Transverse colon (tissue), 4 donors: ENCODE data around the gene CGGBP1. TPM values are rescaled to one million over a fixed set of nuclear protein-coding genes. Genes with fewer than 3 reads are reported as not detected.

ENCODE experiments used
- DNase-seq: peaks from one replicate; pipeline ENCODE4 v3.0.0-alpha.2; 2019
- H3K27ac ChIP-seq, 4 donors: fragments of 200-600 bp; sonication (generic); 2 replicates each; pipeline ENCODE4 v1.5.1; 2016 to 2018; ENCODE audit warnings: inconsistent platforms in 4 of 4
- H3K27me3 ChIP-seq: fragments of 200-600 bp; sonication (generic); 2 replicates; pipeline ENCODE4 v1.5.1; 2017; ENCODE audit warnings: inconsistent platforms
- H3K36me3 ChIP-seq, 4 donors: fragments of 200-600 bp; sonication (generic); 2 replicates each; pipeline ENCODE4 v1.5.1; 2017 to 2019; ENCODE audit warnings: inconsistent platforms in 4 of 4
- H3K4me1 ChIP-seq, 4 donors: fragments of 200-600 bp; sonication (generic); 2 replicates each; pipeline ENCODE4 v1.5.1; 2017 to 2020; ENCODE audit warnings: inconsistent platforms in 4 of 4
- H3K4me3 ChIP-seq, 4 donors: fragments of 200-600 bp; sonication (generic); 1 replicate in 1 of 4; 2 replicates in 3 of 4; pipeline versions ENCODE4 v1.5.1 to v1.6.1; 2017 to 2019; ENCODE audit warnings: inconsistent platforms in 4 of 4
- H3K9me3 ChIP-seq, 2 donors: fragments of 200-600 bp; sonication (generic); 2 replicates each; pipeline ENCODE4 v1.5.1; 2017 to 2019; ENCODE audit warnings: inconsistent platforms in 2 of 2
- CTCF ChIP-seq, 5 experiments: fragments of 200-600 bp in 3 of 5; fragments of 450-650 bp in 2 of 5; sonication (generic) in 3 of 5; IDR thresholded peaks; 1 replicate in 2 of 5; 2 replicates in 3 of 5; pipeline ENCODE4 v1.5.1; 2016 to 2017; ENCODE audit warnings: antibody characterized with exemption in 5 of 5, inconsistent platforms in 3 of 5, mild to moderate bottlenecking in 2 of 5, moderate library complexity in 1 of 5
- EP300 ChIP-seq: sonication (generic); formaldehyde crosslinking; IDR thresholded peaks from one replicate; pipeline ENCODE4 v1.6.1; 2017; ENCODE audit warnings: antibody characterized with exemption, low read depth
- POLR2A ChIP-seq: fragments of 450-650 bp; IDR thresholded peaks from one replicate; pipeline ENCODE4 v1.6.1; 2016; ENCODE audit warnings: antibody characterized with exemption, mild to moderate bottlenecking, moderate library complexity
- POLR2AphosphoS5 ChIP-seq, 3 donors: sonication (generic); formaldehyde crosslinking; IDR thresholded peaks; one replicate each; pipeline ENCODE4 v1.6.1; 2016; ENCODE audit warnings: antibody characterized with exemption in 3 of 3
- WGBS, 2 donors: methylation state at CpG; one replicate each; pipeline ENCODE4 v1.1.5; 2018; ENCODE audit warnings: low coverage in 1 of 2; 5-methylcytosine and 5-hydroxymethylcytosine counted together
- in situ Hi-C, 4 donors: fragments of 200-750 bp; cut with MboI; loops; one replicate each; pipeline versions ENCODE4 v1.15.0 to v1.15.1; 2017; ENCODE audit warnings: low sequenced_read_pairs in 3 of 4, low pct_ligation_motif_present in 1 of 4, low pct_unique_long_range_greater_than_20kb in 1 of 4
- intact Hi-C: fragments of 100-400 bp; cut with DNase I; formaldehyde crosslinking; loops from one replicate; pipeline ENCODE4 v1.15.1; 2023; ENCODE audit warnings: low total_unique reads
- total RNA-seq, 4 donors: library from RNA; depleted of rRNA; stranded (reverse); fragments of >200 nt; gene quantifications; one replicate each; pipeline ENCODE4 v1.1.0, GENCODE V29; 2016

Gene CGGBP1
- total RNA-seq, 4 donors from 2014 or later: 36.7 to 264 (median 63.2) TPM

- intact Hi-C loops: no loop called here
- in situ Hi-C loops: no loop called here
- H3K27ac ChIP-seq: no peak overlapping the region
- no peaks in the 10 kb centered on the region for H3K27me3 ChIP-seq
- DNase-seq: no peak
- no peaks in the 10 kb centered on the region for H3K4me1 ChIP-seq
- 73 to 74% methylated on average over 1 of the region's 1 CpG for WGBS, 2 donors
- H3K9me3 ChIP-seq: no peaks in the 10 kb centered on the region
- no peaks in the 10 kb centered on the region for H3K36me3 ChIP-seq
- no peak overlapping the region for H3K4me3 ChIP-seq
- TF ChIP-seq EP300 (no peak), CTCF (IDR thresholded peaks at IDR 0.05) (no peak), POLR2A (no peak), POLR2AphosphoS5 (IDR thresholded peaks at IDR 0.05) (no peak)
These were observed 14.4 kb downstream of the CGGBP1 start for GRCh38 chr3:88044411-88044810.

GRCh38 chr3:88041005-88041404 lies 17.8 kb downstream of the CGGBP1 start:
- DNase-seq: no peak
- Histone ChIP-seq H3K27ac (no peak overlapping the region), H3K36me3 (no peaks in the 10 kb centered on the region), H3K27me3 (no peaks in the 10 kb centered on the region), H3K4me3 (no peak overlapping the region), H3K4me1 (no peaks in the 10 kb centered on the region), H3K9me3 (no peaks in the 10 kb centered on the region)
- in situ Hi-C loops (no loop called here), intact Hi-C loops (no loop called here)
- WGBS, 2 donors: 94% methylated on average over 2 to 3 of the region's 3 CpGs
- TF ChIP-seq POLR2AphosphoS5 (IDR thresholded peaks at IDR 0.05) (no peak), CTCF (IDR thresholded peaks at IDR 0.05) (no peak), EP300 (no peak), POLR2A (no peak)

GRCh38 chr3:88040529-88040928 lies 18.3 kb downstream of the CGGBP1 start:
- in situ Hi-C loops: no loop called here
- DNase-seq: no peak
- Histone ChIP-seq H3K36me3 (no peaks in the 10 kb centered on the region), H3K4me3 (no peak overlapping the region), H3K9me3 (no peaks in the 10 kb centered on the region), H3K4me1 (no peaks in the 10 kb centered on the region), H3K27ac (no peak overlapping the region), H3K27me3 (no peaks in the 10 kb centered on the region)
- no peak for TF ChIP-seq POLR2A
- TF ChIP-seq CTCF (IDR thresholded peaks at IDR 0.05): no peak
- TF ChIP-seq POLR2AphosphoS5 (IDR thresholded peaks at IDR 0.05): no peak
- no peak for TF ChIP-seq EP300
- 90 to 100% methylated on average over 1 to 4 of the region's 4 CpGs for WGBS, 2 donors
- intact Hi-C loops: no loop called here

- Histone ChIP-seq H3K27ac (no peak overlapping the region), H3K9me3 (no peaks in the 10 kb centered on the region), H3K27me3 (no peaks in the 10 kb centered on the region), H3K36me3 (no peaks in the 10 kb centered on the region), H3K4me3 (no peak overlapping the region), H3K4me1 (no peaks in the 10 kb centered on the region)
- no peak for DNase-seq
- intact Hi-C loops: no loop called here
- 25% methylated on average over 2 of the region's 2 CpGs; no CpG with 5 or more reads in 1 of the 2 donors for WGBS, 2 donors
- in situ Hi-C loops: no loop called here
- TF ChIP-seq POLR2A (no peak), POLR2AphosphoS5 (IDR thresholded peaks at IDR 0.05) (no peak), CTCF (IDR thresholded peaks at IDR 0.05) (no peak), EP300 (no peak)
These were observed 20.2 kb downstream of the CGGBP1 start for GRCh38 chr3:88038566-88038965.
